ENCODE results near the gene SLC23A1.
A peak's percentile ranks its signal among the peaks of the same experiment; 100 is the strongest.
"Not testable (repeated sequence)": the region's sequence is repeated elsewhere in the genome, so short reads cannot be mapped to it uniquely, and the experiment has no call there.

SLC23A1 gene

GRCh38 chr5:139389701-139390638 lies 6.9 kb upstream of the SLC23A1 start, which contains the start of gene MZB1:
MZB1 (minus strand) TSS chr5:139389913; CDS start chr5:139389856, 57 bp downstream.
- no peak for DNase-seq

DNA sequence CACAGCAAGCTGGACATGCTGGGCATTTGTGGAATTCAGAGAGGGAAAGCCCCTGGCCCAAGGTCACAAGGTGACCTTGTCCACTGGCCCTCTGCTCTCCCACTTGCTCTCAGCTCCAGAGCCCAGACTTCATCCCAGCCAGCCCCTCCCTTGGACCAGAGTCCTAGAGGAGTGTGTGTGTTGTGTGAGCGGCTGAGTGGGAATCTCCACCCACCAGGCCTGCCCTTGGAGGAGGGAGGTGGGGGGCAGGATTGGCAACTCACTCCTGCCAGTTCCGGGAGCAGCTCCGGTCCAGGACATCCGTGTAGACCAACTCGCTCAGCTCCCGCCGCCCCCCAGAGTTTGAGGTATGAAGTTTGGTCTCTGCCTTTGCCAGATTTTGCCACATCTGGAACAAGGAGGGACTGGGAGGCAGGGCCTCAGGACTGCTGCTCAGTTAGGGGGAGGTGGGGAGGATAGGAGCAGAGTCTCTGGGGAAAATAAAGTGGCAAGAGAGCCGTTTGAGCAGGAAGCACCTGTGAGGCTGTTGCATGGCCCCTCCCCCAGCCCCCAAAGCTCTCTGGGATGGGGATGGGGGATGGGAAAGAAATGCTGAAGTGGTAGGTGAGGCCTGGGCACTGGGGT lies 5.2 kb upstream of the SLC23A1 start:
- peak; percentile 78 for DNase-seq

GRCh38 chr5:139387611-139388197 lies 4.6 kb upstream of the SLC23A1 start:
- no peak for DNase-seq

DNA sequence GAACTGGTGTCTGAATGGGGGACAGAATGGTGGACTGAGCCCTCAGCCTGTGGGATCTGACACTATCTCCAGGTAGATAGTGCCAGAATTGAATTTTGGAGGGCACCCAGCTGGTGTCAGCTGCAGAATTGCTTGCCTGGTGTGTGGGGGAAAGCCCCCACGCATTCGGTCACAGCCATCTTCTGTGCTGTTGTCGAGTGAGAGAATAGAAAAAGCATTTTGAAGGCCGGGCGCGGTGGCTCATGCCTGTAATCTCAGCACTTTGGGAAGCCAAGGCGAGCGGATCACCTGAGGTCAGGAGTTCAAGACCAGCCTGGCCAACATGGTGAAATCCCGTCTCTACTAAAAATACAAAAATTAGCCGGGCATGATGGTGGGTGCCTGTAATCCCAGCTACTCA lies 3.9 kb upstream of the SLC23A1 start:
- not testable (repeated sequence) for DNase-seq

DNA sequence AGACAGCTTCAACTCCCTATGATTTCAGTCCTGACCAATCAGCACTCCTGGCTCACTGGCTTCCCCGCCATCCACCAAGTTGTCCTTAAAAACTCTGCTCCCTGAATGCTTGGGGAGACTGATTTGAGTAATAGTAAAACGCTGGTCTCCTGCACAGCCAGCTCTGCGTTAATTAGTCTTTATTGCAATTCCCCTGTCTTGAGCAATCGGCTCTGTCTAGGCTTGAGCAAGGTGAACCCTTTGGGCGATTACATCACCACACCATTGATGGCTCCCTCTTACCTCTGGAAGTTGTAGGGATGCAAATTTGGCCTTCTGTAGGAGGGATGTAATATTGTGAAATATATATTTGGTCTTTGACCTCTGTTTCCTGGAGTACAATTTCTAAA lies 2.9 kb upstream of the SLC23A1 start:
- no peak for DNase-seq

- no peak for DNase-seq
Observed at GRCh38 chr5:139385061-139386049, 2.3 kb upstream of the SLC23A1 start.

GRCh38 chr5:139384591-139385051 lies 1.5 kb upstream of the SLC23A1 start:
- no peak for DNase-seq

DNA sequence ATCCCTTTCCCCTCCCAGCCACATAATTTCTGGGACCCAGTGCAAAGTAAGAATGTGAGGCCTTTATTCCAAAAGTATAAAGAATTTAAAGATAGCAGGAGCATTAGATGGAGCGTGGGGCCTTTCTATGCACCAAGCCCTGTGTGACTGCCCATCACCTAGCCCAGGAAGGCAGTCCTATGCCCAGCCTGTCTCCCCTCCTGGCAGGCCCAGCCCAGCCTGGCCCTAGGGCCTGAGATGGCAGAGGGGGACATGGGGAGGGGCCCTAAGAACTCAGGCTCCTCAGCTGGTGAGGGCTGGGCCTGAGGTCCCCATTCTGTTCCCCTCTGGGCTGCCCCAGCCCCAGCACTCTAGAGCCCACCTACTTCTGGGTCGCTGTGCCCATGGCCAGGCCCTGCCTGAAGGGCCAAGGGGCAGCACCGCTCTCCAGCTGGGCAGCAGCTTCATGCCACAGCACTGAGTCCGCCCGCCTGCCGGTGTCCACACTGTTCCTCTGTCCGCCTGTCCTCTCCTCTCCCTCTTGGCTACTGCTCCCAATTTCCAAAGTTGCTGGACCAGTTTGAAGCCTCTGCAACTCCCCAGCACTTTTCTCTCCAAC lies 995 bp upstream of the SLC23A1 start:
- no peak for DNase-seq

DNA sequence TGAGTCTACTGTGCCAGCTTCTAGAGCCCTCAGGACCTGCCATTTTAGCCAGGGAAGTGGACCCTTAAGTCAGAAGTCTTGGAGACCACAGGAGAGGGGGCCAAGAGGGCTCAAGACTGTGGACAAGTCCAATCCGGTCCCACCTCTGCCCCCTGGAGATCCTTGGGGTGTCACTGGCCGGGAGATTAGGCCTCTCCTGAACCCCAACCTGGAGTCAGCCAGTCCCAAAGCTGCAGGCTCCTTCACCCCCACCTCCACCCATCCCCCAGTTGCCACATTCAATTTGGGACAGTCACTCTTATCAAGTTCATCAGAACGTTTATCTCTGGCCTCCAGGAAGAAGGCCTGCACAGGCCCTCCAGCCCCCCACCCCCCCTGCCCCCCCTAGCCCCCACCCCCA lies 290 bp downstream of the SLC23A1 start:
- DNase-seq, result no peak

DNA sequence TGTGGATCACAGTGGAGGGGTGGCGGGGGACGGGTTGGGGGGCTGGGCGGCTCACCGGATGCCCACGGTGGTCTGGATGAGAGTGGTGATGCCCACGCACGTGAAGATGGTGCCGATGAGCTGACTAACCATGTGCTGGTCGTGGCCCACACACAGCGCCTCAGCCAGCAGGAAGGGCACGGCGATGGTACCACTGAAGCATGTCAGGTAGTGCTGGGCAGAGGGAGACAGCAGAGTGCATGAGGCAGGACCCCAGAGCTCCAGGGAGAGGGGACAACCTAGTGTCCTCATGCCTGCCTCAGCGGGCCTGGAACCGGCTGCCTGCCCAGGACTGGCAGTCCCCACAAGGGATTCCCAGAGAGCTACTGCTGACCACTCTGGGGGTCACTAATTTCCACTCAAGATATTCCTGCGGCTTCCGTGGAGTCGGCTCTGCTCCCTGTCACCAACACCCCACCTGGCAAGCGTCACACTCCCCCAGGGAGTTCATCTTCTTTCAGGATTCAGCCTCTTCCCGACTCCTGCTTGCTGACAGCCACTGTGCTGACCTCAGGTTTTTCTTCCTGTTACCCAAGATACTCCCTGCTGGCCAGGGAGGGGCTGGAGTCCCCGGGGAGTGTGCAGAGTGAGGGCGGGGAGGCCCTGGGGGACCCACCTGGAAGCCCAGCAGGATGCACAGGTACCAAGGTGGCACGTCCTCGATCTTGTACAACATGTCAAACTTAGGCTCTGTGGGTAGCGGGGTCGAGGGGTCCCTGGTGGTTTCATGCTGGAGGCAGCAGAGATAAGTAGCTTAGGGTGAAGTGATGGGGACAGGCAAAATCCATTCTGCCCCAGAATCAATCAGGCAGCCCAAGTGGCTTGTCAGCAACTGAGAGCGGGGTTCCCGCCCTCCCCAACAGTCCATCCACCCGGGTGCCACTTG lies 998 bp downstream of the SLC23A1 start:
- no peak for DNase-seq

DNA sequence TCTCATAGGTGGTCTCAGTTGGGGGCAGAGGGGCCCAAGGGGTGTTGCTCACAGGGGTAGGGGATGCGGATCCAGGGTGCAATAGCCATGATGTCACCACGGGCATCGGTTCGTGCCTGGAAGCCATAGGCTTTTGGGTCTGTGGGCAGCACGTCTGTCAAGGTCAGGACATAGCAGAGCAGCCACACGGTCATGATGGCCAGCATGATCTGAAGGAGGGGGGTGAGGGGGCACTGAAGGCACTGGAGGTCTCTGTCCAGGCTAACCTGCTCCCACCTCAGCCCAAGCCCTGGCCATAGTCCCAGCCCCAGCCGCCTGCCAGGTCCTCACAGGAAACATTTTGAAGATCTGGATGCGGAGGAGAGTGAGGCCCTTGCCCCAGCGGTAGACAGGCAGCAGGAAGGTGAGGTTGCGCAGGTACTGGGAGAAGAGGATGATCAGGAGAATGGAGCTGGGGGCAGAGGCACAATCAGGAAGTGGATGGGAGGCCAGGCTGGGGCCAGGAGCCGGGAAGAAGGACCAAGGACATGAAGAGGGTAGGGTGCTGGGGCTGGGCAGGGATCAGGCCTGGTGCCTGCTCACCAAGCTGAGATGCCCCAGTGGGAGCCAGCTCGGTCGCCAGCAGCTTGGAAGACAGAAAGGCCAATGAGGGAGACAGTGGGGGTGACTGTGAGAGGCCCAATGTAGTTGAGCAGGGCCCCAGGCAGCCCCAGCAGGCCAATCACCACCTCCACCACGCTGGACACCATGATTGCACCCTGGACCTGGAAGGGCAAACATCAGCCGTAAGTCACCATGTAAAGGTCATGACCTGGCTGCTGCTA lies 3.3 kb downstream of the SLC23A1 start:
- DNase-seq, result no peak

GRCh38 chr5:139378941-139379361 lies 4.1 kb downstream of the SLC23A1 start:
- no peak for DNase-seq

DNA sequence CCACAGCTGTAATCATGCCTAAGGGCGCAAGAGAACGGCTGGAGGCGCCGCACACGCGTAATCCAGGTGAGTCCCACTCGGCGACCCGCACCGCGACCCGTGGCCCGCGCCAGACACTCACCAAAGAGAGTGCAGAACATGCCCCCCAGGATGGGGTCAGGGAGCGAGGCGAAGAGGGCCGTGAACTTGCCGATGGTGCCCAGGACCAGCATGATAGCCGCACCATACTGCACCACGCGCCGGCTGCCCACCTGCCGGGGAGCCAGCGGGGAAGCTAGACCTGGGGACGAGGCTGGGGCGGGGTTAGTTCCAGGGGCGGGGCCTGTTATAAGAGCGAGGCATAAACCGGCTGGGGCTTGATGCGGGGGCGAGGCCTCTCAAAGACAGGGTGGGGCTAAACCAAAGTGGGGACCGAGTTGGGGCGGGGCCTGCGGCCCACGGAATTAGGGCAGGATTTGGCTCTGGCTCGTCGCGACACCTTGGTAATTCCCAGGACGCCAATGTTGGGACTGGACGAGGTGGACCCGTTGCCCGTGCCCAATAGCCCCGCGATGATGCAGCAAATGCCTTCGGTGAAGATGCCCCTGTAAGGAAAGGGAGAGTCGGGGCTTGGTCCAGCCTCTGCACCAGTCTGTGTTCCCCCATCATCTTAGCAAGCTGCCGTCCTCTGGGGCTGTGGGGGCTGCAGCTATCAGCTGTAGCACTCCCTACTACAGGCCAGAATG lies 4.8 kb downstream of the SLC23A1 start:
- DNase-seq, result no peak

GRCh38 chr5:139377226-139377625 lies 5.9 kb downstream of the SLC23A1 start:
- DNase-seq, result no peak

DNA sequence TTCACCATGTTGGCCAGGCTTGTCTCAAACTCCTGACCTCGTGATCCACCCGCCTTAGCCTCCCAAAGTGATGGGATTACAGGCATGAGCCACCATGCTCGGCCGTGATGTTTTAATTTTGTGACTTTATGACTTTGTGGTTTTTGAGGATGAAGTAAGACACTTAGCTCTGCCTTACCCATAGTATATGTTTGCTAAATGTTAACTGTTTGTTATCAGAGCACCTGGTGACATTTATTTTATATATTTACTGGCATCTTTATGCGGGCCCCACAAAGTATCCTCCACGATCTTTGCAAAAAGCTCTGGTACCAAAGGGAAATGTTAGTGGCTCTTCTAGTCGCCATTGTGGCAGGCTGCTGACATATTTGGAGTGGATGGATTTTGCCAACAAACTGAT lies 6.7 kb downstream of the SLC23A1 start:
- DNase-seq, result no peak

GRCh38 chr5:139374909-139375308 lies 8.2 kb downstream of the SLC23A1 start:
- DNase-seq, result no peak

- no peak for DNase-seq
Observed at GRCh38 chr5:139371482-139372435, 11.3 kb downstream of the SLC23A1 start.

DNA sequence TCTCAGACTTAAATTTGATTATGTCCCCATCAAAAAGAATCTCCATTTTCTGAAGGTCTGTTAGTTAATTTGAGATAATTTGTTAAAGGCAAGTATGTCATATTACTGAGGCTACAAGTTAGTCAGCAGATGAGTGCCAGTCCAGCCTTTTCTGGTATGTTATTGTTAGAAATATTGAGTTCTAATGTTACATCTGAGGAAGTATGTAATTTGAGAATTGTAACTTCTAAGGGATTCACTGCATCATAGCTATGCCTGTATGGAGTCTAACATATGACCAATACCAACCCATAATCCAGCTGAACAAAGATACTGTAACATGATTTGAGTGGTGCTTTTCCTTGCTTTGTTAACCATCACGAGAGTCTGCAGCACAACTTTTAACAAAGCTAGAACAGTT lies 13.9 kb downstream of the SLC23A1 start:
- no peak for DNase-seq
